GM23338 (cell line): ENCODE results near the gene GINM1. TPM values are rescaled to one million over a fixed set of nuclear protein-coding genes. Genes with fewer than 3 reads are reported as not detected.

Experiments
- ATAC-seq: fragments of 200-7000 bp; cut with Tn5 transposase; 3 replicates; pipeline ENCODE4 v1.9.1; 2020
- DNase-seq: peaks from one replicate; pipeline ENCODE4 v3.0.0-alpha.2; 2015; ENCODE audit warnings: low spot score
- H2AFZ ChIP-seq: fragments of 200-600 bp; sonication (generic); 2 replicates; pipeline ENCODE4 v1.8.0; 2016; ENCODE audit warnings: antibody characterized with exemption, mild to moderate bottlenecking, moderate library complexity
- H3F3A ChIP-seq: fragments of 200-600 bp; sonication (generic); replicated peaks from 2 replicates; pipeline ENCODE4 v1.8.0; 2017; ENCODE audit warnings: antibody characterized with exemption, mixed run types, low read depth
- H3K27ac ChIP-seq: fragments of 200-600 bp; sonication (generic); 2 replicates; pipeline ENCODE4 v1.6.1; 2016; ENCODE audit warnings: low read depth
- H3K27me3 ChIP-seq: fragments of 200-600 bp; sonication (generic); 2 replicates; pipeline ENCODE4 v1.8.0; 2016; ENCODE audit warnings: mild to moderate bottlenecking, mixed run types, moderate library complexity; ENCODE audit not compliant: insufficient read depth
- H3K36me3 ChIP-seq: fragments of 200-600 bp; sonication (generic); 2 replicates; pipeline ENCODE4 v1.8.0; 2016; ENCODE audit warnings: mild to moderate bottlenecking; ENCODE audit not compliant: insufficient read depth
- H3K4me1 ChIP-seq: fragments of 200-600 bp; sonication (generic); 2 replicates; pipeline ENCODE4 v1.8.0; 2016; ENCODE audit warnings: mild to moderate bottlenecking, moderate library complexity; ENCODE audit not compliant: insufficient read depth
- H3K4me2 ChIP-seq: fragments of 200-600 bp; sonication (generic); 2 replicates; pipeline ENCODE4 v1.7.1; 2017; ENCODE audit warnings: mixed run types
- H3K4me3 ChIP-seq: fragments of 200-600 bp; sonication (generic); 2 replicates; pipeline ENCODE4 v1.6.1; 2016; ENCODE audit warnings: mixed run types
- H3K79me2 ChIP-seq: fragments of 200-600 bp; sonication (generic); replicated peaks from 2 replicates; pipeline ENCODE4 v1.8.0; 2017; ENCODE audit warnings: mild to moderate bottlenecking; ENCODE audit not compliant: insufficient read depth
- H3K9me2 ChIP-seq: fragments of 200-600 bp; sonication (generic); 2 replicates; pipeline ENCODE4 v1.8.0; 2017; ENCODE audit not compliant: insufficient read depth
- H4K20me1 ChIP-seq: fragments of 200-600 bp; sonication (generic); replicated peaks from 2 replicates; pipeline ENCODE4 v1.8.0; 2017; ENCODE audit warnings: mild to moderate bottlenecking; ENCODE audit not compliant: insufficient read depth
- H3K27ac Mint-ChIP-seq: 2 replicates; pipeline ENCODE4 v1.8.0; 2020; ENCODE audit warnings: inconsistent platforms, mild to moderate bottlenecking, moderate library complexity, mixed read lengths
- H3K27me3 Mint-ChIP-seq: 3 replicates; pipeline ENCODE4 v1.8.0; 2022; ENCODE audit warnings: low read depth, mild to moderate bottlenecking, moderate library complexity, mixed read lengths, inconsistent platforms; ENCODE audit not compliant: insufficient read depth, poor library complexity
- H3K36me3 Mint-ChIP-seq: 3 replicates; pipeline ENCODE4 v1.8.0; 2021; ENCODE audit warnings: low read depth, mild to moderate bottlenecking, inconsistent platforms, moderate library complexity, mixed read lengths
- H3K4me1 Mint-ChIP-seq: 3 replicates; pipeline ENCODE4 v1.8.0; 2020; ENCODE audit warnings: mild to moderate bottlenecking, inconsistent platforms, mixed read lengths
- H3K4me3 Mint-ChIP-seq: 3 replicates; pipeline ENCODE4 v1.8.0; 2021; ENCODE audit warnings: moderate library complexity, mild to moderate bottlenecking, inconsistent platforms, mixed read lengths
- H3K9me3 Mint-ChIP-seq: 3 replicates; pipeline ENCODE4 v1.8.0; 2020; ENCODE audit warnings: moderate library complexity, mild to moderate bottlenecking, inconsistent platforms, mixed read lengths
- CREB1 ChIP-seq: fragments of 250-450 bp; sonication (Bioruptor Pico); IDR thresholded peaks from 2 replicates; pipeline ENCODE4 v1.5.0; 2020; ENCODE audit warnings: low read depth, mild to moderate bottlenecking, moderate library complexity
- CTCF ChIP-seq, 2 experiments: fragments of 200-600 bp in 1 of 2; sonication (generic) in 1 of 2; conservative IDR thresholded peaks; 2 replicates each; pipeline versions ENCODE4 v1.5.1 to v1.6.1; 2016 to 2017; ENCODE audit warnings: antibody characterized with exemption in 2 of 2, low read depth in 2 of 2, mild to moderate bottlenecking in 2 of 2, moderate library complexity in 1 of 2
- ETS1 ChIP-seq: IDR thresholded peaks from 2 replicates; pipeline ENCODE4 v1.6.1; 2016; ENCODE audit warnings: antibody characterized with exemption
- EZH2 ChIP-seq: fragments of 200-600 bp; sonication (generic); IDR thresholded peaks from one replicate; pipeline ENCODE4 v1.8.0; 2017; ENCODE audit warnings: antibody characterized with exemption, mild to moderate bottlenecking, low read depth; ENCODE audit not compliant: unreplicated experiment
- EZH2phosphoT487 ChIP-seq: fragments of 200-600 bp; sonication (generic); IDR thresholded peaks from one replicate; pipeline ENCODE4 v1.8.1; 2018; ENCODE audit warnings: antibody characterized with exemption; ENCODE audit not compliant: unreplicated experiment
- JUNB ChIP-seq: IDR thresholded peaks from one replicate; pipeline ENCODE4 v1.6.1; 2016; ENCODE audit warnings: antibody characterized with exemption; ENCODE audit not compliant: unreplicated experiment
- NANOG ChIP-seq: IDR thresholded peaks from 2 replicates; pipeline ENCODE4 v1.6.1; 2016; ENCODE audit warnings: antibody characterized with exemption, borderline replicate concordance
- POLR2AphosphoS5 ChIP-seq: IDR thresholded peaks from 2 replicates; pipeline ENCODE4 v1.6.1; 2016; ENCODE audit warnings: antibody characterized with exemption, low read depth
- REST ChIP-seq: IDR thresholded peaks from one replicate; pipeline ENCODE4 v1.6.1; 2018; ENCODE audit warnings: antibody characterized with exemption; ENCODE audit not compliant: unreplicated experiment
- STAT1 ChIP-seq: IDR thresholded peaks from one replicate; pipeline ENCODE4 v1.6.1; 2016; ENCODE audit warnings: antibody characterized with exemption; ENCODE audit not compliant: unreplicated experiment
- ZNF114 ChIP-seq: fragments of 250-450 bp; sonication (Bioruptor Pico); IDR thresholded peaks from 2 replicates; pipeline ENCODE4 v1.5.0; 2020; ENCODE audit warnings: mild to moderate bottlenecking, moderate library complexity
- ZNF331 ChIP-seq: fragments of 250-450 bp; sonication (Bioruptor Pico); IDR thresholded peaks from 2 replicates; pipeline ENCODE4 v1.5.0; 2020; ENCODE audit warnings: low read depth, mild to moderate bottlenecking, moderate library complexity
- ZNF462 ChIP-seq: fragments of 250-450 bp; sonication (Bioruptor Pico); IDR thresholded peaks from 2 replicates; pipeline ENCODE4 v1.5.0; 2020; ENCODE audit warnings: mild to moderate bottlenecking, moderate library complexity
- polyA plus RNA-seq: library from polyadenylated mRNA; unstranded; fragments of >200 nt; fragmentation: Nextera tagmentation; extraction: Ambion mirVana; gene quantifications from 2 replicates; pipeline ENCODE4 v1.2.1, GENCODE V29; 2016
- total RNA-seq: library from RNA; depleted of rRNA; stranded (reverse); fragments of >200 nt; shearing (Covaris generic); gene quantifications from 2 replicates; pipeline ENCODE4 v1.2.3, GENCODE V29; 2014

Gene GINM1
- total and polyA plus RNA-seq, 2 experiments from 2014 or later: 19.2 to 24.1 TPM

GRCh38 chr6:149628875-149629510, 62.8 kb downstream of the GINM1 start:
- Histone ChIP-seq H3K27me3 (no peaks in the 10 kb centered on the region), H3K4me2 (no peak overlapping the region), H3K79me2 (no peaks in the 10 kb centered on the region), H3F3A (no peaks in the 10 kb centered on the region), H2AFZ (no peak overlapping the region), H3K4me1 (no peaks in the 10 kb centered on the region), H4K20me1 (0 out of 2 replicates have a peak, but pooled peaks cover 3% of the 10 kb centered on the region), H3K36me3 (no peaks in the 10 kb centered on the region), H3K4me3 (no peak overlapping the region), H3K9me2 (no peaks in the 10 kb centered on the region), H3K27ac (0 out of 2 replicates have a peak overlapping the region, but pooled peaks have one; percentile 45)
- peak overlapping the region; percentile 15; the same call in 1 of the 2 replicates for H3K27ac Mint-ChIP-seq
- DNase-seq (no peak), ATAC-seq (no peak)
- no peaks in the 10 kb centered on the region for H3K4me1 Mint-ChIP-seq
- no peak for TF ChIP-seq CREB1 (CRISPR knock-in tag)
- TF ChIP-seq ZNF331 (CRISPR knock-in tag): no peak
- no peak for TF ChIP-seq EZH2
- TF ChIP-seq ZNF462 (CRISPR knock-in tag): no peak
- no peak for TF ChIP-seq ETS1
- TF ChIP-seq POLR2AphosphoS5: no peak
- no peak for TF ChIP-seq NANOG
- no peak for TF ChIP-seq STAT1
- TF ChIP-seq ZNF114: no peak
- TF ChIP-seq CTCF (conservative IDR thresholded peaks at IDR 0.05; ENCODE audit: low read depth in 2 of 2): no peak
- no peak for TF ChIP-seq JUNB
- no peak for TF ChIP-seq EZH2phosphoT487
- TF ChIP-seq REST: no peak
- H3K27me3 Mint-ChIP-seq: no peaks in the 10 kb centered on the region
- H3K9me3 Mint-ChIP-seq: no peaks in the 10 kb centered on the region; the same call in 2 of the 3 replicates
- H3K36me3 Mint-ChIP-seq: peaks cover 8% of the 10 kb centered on the region; the same call in 2 of the 3 replicates
- no peak overlapping the region for H3K4me3 Mint-ChIP-seq
